ENCODE results near the gene NDUFB6.
"Not testable (repeated sequence)": the region's sequence is repeated elsewhere in the genome, so short reads cannot be mapped to it uniquely, and the experiment has no call there.

NDUFB6 gene

GRCh38 chr9:32524892-32525708 is 47.9 kb downstream of the NDUFB6 start:
- no peak for TF ChIP-seq CTCF (IDR thresholded peaks at IDR 0.05; ENCODE audit: low read depth, low read length)
- in situ Hi-C loops (cut with HindIII; ENCODE audit: low sequenced_read_pairs), result no loop called here
- peak; percentile 8 for DNase-seq (ENCODE audit: low read depth, low spot score)
- peak overlapping the region; percentile 78 for H3K4me3 ChIP-seq (ENCODE audit: low read depth, low read length)

GRCh38 chr9:32524558-32524891 is 48.4 kb downstream of the NDUFB6 start:
- in situ Hi-C loops (cut with HindIII; ENCODE audit: low sequenced_read_pairs); DNase-seq (ENCODE audit: low read depth, low spot score); H3K4me3 ChIP-seq (ENCODE audit: low read depth, low read length): not testable (repeated sequence)

- no peak for TF ChIP-seq CTCF (IDR thresholded peaks at IDR 0.05; ENCODE audit: low read depth, low read length)
- no peak overlapping the region for H3K4me3 ChIP-seq (ENCODE audit: low read depth, low read length)
- DNase-seq (ENCODE audit: low read depth, low spot score), result no peak
- in situ Hi-C loops (cut with HindIII; ENCODE audit: low sequenced_read_pairs), result no loop called here
Measured at GRCh38 chr9:32523910-32524309, 49.0 kb downstream of the NDUFB6 start.

- H3K4me3 ChIP-seq (ENCODE audit: low read depth, low read length), result no peak overlapping the region
- in situ Hi-C loops (cut with HindIII; ENCODE audit: low sequenced_read_pairs), result no loop called here
- DNase-seq (ENCODE audit: low read depth, low spot score), result no peak
- no peak for TF ChIP-seq CTCF (IDR thresholded peaks at IDR 0.05; ENCODE audit: low read depth, low read length)
Measured at GRCh38 chr9:32518276-32518675, 54.7 kb downstream of the NDUFB6 start.

GRCh38 chr9:32516241-32516640 is 56.7 kb downstream of the NDUFB6 start:
- no peak for TF ChIP-seq CTCF (IDR thresholded peaks at IDR 0.05; ENCODE audit: low read depth, low read length)
- in situ Hi-C loops (cut with HindIII; ENCODE audit: low sequenced_read_pairs), result no loop called here
- H3K4me3 ChIP-seq (ENCODE audit: low read depth, low read length), result no peak overlapping the region
- no peak for DNase-seq (ENCODE audit: low read depth, low spot score)

GRCh38 chr9:32508728-32509127 is 64.2 kb downstream of the NDUFB6 start:
- in situ Hi-C loops (cut with HindIII; ENCODE audit: low sequenced_read_pairs), result no loop called here
- DNase-seq (ENCODE audit: low read depth, low spot score), result no peak
- no peak overlapping the region for H3K4me3 ChIP-seq (ENCODE audit: low read depth, low read length)
- TF ChIP-seq CTCF (IDR thresholded peaks at IDR 0.05; ENCODE audit: low read depth, low read length), result no peak

GRCh38 chr9:32503008-32503407 is 70.0 kb downstream of the NDUFB6 start:
- no peak for TF ChIP-seq CTCF (IDR thresholded peaks at IDR 0.05; ENCODE audit: low read depth, low read length)
- in situ Hi-C loops (cut with HindIII; ENCODE audit: low sequenced_read_pairs), result no loop called here
- no peak overlapping the region for H3K4me3 ChIP-seq (ENCODE audit: low read depth, low read length)
- DNase-seq (ENCODE audit: low read depth, low spot score), result peak; percentile 22

Measured in astrocyte of the spinal cord (primary cell).